ENCODE measurements around the gene ZNF331. TPM values are rescaled to one million over a fixed set of nuclear protein-coding genes. Genes with fewer than 3 reads are reported as not detected.
"Not testable (repeated sequence)": the region's sequence is repeated elsewhere in the genome, so short reads cannot be mapped to it uniquely, and the experiment has no call there.

ZNF331 gene
- total RNA-seq, 6 donors from 2014 or later: 26.3 to 80.0 (median 47.1) TPM

DNA sequence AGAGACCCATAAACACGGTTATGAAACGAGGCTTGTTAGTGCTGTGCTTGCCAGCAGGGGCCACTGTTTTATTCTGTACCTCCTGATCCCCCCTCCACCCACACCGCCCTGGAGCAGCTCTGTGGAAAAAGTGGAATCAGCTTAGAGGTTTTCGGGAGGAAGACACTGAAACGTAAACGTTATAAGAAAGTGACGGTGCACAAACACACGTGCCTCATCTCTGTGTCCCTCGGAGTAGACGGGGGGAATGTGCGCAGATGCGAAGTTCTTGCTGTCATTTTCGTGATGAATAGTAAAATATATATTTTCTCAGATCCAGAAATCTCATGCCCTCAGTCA lies 33.6 kb upstream of the ZNF331 start:
- not testable (repeated sequence) for DNase-seq
- H3K4me3 ChIP-seq: peak overlapping the region in 3 of 4 donors; percentile 22 to 40 (median 38)
- TF ChIP-seq, protein P1, sequence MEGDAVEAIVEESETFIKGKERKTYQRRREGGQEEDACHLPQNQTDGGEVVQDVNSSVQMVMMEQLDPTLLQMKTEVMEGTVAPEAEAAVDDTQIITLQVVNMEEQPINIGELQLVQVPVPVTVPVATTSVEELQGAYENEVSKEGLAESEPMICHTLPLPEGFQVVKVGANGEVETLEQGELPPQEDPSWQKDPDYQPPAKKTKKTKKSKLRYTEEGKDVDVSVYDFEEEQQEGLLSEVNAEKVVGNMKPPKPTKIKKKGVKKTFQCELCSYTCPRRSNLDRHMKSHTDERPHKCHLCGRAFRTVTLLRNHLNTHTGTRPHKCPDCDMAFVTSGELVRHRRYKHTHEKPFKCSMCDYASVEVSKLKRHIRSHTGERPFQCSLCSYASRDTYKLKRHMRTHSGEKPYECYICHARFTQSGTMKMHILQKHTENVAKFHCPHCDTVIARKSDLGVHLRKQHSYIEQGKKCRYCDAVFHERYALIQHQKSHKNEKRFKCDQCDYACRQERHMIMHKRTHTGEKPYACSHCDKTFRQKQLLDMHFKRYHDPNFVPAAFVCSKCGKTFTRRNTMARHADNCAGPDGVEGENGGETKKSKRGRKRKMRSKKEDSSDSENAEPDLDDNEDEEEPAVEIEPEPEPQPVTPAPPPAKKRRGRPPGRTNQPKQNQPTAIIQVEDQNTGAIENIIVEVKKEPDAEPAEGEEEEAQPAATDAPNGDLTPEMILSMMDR (IDR thresholded peaks at IDR 0.05): peak in 2 of 6 experiments; percentile 18 to 30

DNA sequence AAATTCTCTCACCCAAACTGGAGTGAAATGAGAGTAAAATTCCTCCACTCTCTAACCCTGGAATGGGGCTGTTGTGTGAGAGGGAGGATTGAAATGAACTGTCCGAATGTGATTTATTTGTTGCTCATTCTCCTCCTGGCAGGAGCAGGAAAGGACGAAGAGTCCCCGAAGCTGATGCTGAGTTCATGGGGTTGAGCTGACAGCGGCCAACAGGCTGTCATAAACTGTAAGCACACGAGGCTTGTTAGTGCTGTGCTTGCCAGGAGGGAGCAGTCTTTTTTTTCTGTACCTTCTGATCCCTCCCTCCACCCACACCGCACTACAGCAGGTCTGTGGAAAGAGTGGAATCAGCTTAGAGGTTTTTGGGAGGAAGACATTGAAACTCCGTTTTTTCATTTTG lies 33.1 kb upstream of the ZNF331 start:
- H3K36me3 ChIP-seq: no peaks in the 10 kb centered on the region
- DNase-seq: no peak
- peak overlapping the region in 3 of 4 donors; percentile 22 to 40 (median 38) for H3K4me3 ChIP-seq
- H3K9me3 ChIP-seq: no peaks in the 10 kb centered on the region
- TF ChIP-seq, protein P1 (IDR thresholded peaks at IDR 0.05): no peak
- no peak for TF ChIP-seq POLR2A (IDR thresholded peaks at IDR 0.05)
- TF ChIP-seq POLR2AphosphoS5 (IDR thresholded peaks at IDR 0.05): peak; percentile 31 to 79
- peak in 2 of 4 donors; percentile 63 to 89 for TF ChIP-seq EP300 (IDR thresholded peaks at IDR 0.05)
- WGBS, 2 donors: 25 to 36% methylated on average over 7 of the region's 7 CpGs
- peaks cover 0 to 4% (median 1%) of the 10 kb centered on the region in 4 donors for H3K4me1 ChIP-seq
- H3K27me3 ChIP-seq: no peaks in the 10 kb centered on the region
- H3K27ac ChIP-seq: peak overlapping the region; percentile 70 to 82 (median 74)
- ATAC-seq (ENCODE audit: low FRiP score in 2 of 2): peak in 1 of 2 donors; percentile 26

More for the DNA sequence above, 33.6 kb upstream of the ZNF331 start:
- not testable (repeated sequence) for H3K36me3 ChIP-seq, H3K9me3 ChIP-seq, H3K4me1 ChIP-seq, H3K27me3 ChIP-seq
- H3K27ac ChIP-seq: peak overlapping the region; percentile 70 to 82 (median 74)
- peak; percentile 60 to 74 for ATAC-seq (ENCODE audit: low FRiP score in 2 of 2)
- 18 to 19% methylated on average over 11 of the region's 13 CpGs for WGBS, 2 donors

GRCh38 chr19:53506728-53507127 lies 31.2 kb upstream of the ZNF331 start:
- Histone ChIP-seq H3K9me3 (no peaks in the 10 kb centered on the region), H3K4me3 (no peak overlapping the region), H3K36me3 (no peaks in the 10 kb centered on the region), H3K4me1 (peaks cover 0 to 4% (median 3%) of the 10 kb centered on the region in 4 donors), H3K27ac (peak overlapping the region in 1 of 4 donors; percentile 19), H3K27me3 (no peaks in the 10 kb centered on the region)
- 78 to 85% methylated on average over 7 to 8 of the region's 8 CpGs for WGBS, 2 donors
- no peak for DNase-seq
- ATAC-seq (ENCODE audit: low FRiP score in 2 of 2): no peak
- TF ChIP-seq POLR2A (IDR thresholded peaks at IDR 0.05) (no peak), EP300 (IDR thresholded peaks at IDR 0.05) (no peak), POLR2AphosphoS5 (IDR thresholded peaks at IDR 0.05) (no peak)
- TF ChIP-seq, protein P1 (IDR thresholded peaks at IDR 0.05): no peak

DNA sequence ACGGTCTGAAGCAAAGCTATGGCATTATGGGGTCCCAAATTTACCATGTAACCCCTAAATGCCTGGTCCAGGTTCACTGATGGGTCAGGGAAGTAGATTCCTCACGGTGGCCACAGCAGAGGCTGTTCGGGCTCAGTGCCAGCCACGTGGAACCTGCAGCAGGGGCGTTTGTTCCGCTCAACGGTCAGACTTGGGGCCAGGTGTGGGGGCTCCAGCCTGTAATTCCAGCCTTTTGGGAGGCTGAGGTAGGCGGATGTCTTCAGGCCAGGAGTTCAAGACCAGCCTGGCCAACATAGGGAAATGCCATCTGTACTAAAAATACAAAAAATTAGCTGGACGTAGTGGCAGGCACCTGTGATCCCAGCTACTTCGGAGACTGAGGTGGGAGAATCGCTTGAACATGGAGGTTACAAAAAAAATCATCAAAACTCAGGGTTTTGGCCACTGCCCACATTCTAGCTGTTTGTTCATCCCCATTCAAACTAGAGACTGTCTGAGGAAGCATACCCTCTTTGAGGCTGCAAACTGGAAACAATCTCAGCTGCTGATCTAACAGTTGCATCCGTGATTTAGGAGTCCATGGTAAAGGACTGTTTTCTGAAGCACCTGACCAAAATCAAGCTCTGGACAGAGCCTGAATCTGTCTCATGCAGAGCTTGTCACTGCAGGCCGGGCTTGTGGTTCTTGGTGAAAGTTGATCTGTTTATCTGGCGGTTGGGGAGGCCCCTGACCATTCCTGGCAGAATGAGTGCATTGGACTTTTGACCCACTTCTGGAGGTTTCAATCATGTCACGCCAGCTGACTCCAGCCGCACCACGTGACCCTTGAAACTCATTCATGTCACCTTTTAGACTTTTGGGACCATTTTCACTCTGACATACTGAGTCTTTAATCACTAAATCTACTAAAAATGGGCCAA lies 30.2 kb upstream of the ZNF331 start:
- no peaks in the 10 kb centered on the region for H3K36me3 ChIP-seq
- ATAC-seq (ENCODE audit: low FRiP score in 2 of 2) (no peak), DNase-seq (no peak)
- no peaks in the 10 kb centered on the region for H3K27me3 ChIP-seq
- H3K4me1 ChIP-seq: peaks cover 0 to 4% (median 3%) of the 10 kb centered on the region in 4 donors
- no peak overlapping the region for H3K4me3 ChIP-seq
- peak overlapping the region in 1 of 4 donors; percentile 19 for H3K27ac ChIP-seq
- TF ChIP-seq EP300 (IDR thresholded peaks at IDR 0.05) (no peak), POLR2AphosphoS5 (IDR thresholded peaks at IDR 0.05) (no peak), POLR2A (IDR thresholded peaks at IDR 0.05) (no peak)
- TF ChIP-seq, protein P1 (IDR thresholded peaks at IDR 0.05): no peak
- H3K9me3 ChIP-seq: no peaks in the 10 kb centered on the region
- 73 to 77% methylated on average over 15 to 17 of the region's 17 CpGs for WGBS, 2 donors
